Mammary epithelial cell (primary cell): ENCODE results near the gene VWA3B.
"Not testable (repeated sequence)": the region's sequence is repeated elsewhere in the genome, so short reads cannot be mapped to it uniquely, and the experiment has no call there.

Experiments used
- EZH2 ChIP-seq: IDR thresholded peaks from 2 replicates; pipeline ENCODE4 v1.6.1; 2012; ENCODE audit warnings: low read length, inconsistent platforms, borderline replicate concordance
- TF ChIP-seq, protein P1 (sequence below), 2 donors: IDR thresholded peaks in 1 of 2; conservative IDR thresholded peaks in 1 of 2; 2 replicates each; pipeline ENCODE4 v1.5.1; 2011 to 2012; ENCODE audit warnings: inconsistent platforms in 2 of 2, low read length in 2 of 2, mild to moderate bottlenecking in 2 of 2, control low read depth in 1 of 2, low read depth in 1 of 2; ENCODE audit not compliant: insufficient read depth in 1 of 2; ENCODE audit errors: extremely low read depth in 1 of 2

DNA sequence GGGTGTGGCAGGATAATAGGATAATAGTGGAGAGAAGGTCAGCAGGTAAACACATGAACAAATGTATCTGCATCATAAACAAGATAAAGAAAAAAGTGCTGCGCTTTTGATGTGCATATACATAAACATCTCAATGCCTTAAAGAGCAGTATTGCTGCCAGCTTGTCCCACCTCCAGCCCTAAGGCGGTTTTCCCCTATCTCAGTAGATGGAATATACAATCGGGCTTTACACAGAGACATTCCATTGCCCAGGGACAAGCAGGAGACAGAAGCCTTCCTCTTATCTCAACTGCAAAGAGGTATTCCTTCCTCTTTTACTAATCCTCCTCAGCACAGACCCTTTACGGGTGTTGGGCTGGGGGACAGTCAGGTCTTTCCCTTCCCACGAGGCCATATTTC lies 43.1 kb downstream of the VWA3B start:
- TF ChIP-seq, protein P1, sequence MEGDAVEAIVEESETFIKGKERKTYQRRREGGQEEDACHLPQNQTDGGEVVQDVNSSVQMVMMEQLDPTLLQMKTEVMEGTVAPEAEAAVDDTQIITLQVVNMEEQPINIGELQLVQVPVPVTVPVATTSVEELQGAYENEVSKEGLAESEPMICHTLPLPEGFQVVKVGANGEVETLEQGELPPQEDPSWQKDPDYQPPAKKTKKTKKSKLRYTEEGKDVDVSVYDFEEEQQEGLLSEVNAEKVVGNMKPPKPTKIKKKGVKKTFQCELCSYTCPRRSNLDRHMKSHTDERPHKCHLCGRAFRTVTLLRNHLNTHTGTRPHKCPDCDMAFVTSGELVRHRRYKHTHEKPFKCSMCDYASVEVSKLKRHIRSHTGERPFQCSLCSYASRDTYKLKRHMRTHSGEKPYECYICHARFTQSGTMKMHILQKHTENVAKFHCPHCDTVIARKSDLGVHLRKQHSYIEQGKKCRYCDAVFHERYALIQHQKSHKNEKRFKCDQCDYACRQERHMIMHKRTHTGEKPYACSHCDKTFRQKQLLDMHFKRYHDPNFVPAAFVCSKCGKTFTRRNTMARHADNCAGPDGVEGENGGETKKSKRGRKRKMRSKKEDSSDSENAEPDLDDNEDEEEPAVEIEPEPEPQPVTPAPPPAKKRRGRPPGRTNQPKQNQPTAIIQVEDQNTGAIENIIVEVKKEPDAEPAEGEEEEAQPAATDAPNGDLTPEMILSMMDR (conservative IDR thresholded peaks at IDR 0.05 in 1 of 2, IDR thresholded peaks at IDR 0.05 in 1 of 2; ENCODE audit: extremely low read depth in 1 of 2, insufficient read depth in 1 of 2, low read depth in 1 of 2, low read length in 2 of 2) = not testable (repeated sequence)
- TF ChIP-seq EZH2 = not testable (repeated sequence)
